Choroid plexus epithelial cell (primary cell): ENCODE measurements around the gene GNAL.

Source experiments
- DNase-seq: peaks from one replicate; pipeline ENCODE4 v3.0.0-alpha.2; 2010; ENCODE audit warnings: low read depth
- H3K4me3 ChIP-seq: 2 replicates; pipeline ENCODE4 v1.5.1; 2011; ENCODE audit warnings: low read depth, mild to moderate bottlenecking, control low read depth, low read length, moderate library complexity
- TF ChIP-seq, protein P1 (sequence below): conservative IDR thresholded peaks from 2 replicates; pipeline ENCODE4 v1.5.1; 2011; ENCODE audit warnings: low read depth, mild to moderate bottlenecking, control low read depth, inconsistent platforms, low read length, moderate library complexity

GNAL gene

DNA sequence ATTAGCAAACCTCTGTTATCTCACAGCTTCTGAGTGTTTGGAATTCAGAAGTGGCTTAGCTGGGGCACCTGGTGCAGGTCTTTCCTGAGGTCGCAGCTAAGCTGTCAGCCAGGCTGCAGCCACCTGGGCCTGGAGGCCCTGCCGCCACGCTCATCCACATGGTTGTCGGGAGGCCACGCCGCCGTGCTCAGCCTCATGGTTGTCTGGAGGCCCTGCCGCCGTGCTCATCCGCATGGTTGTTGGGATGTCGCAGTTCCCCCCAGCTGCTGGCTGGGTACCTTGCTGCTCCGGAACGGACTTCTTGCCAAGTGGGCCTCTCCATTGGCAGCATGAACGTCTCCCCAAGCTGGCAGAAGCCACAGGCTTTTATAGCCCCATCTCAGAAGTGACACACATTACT lies 243.3 kb downstream of the GNAL start:
- DNase-seq, result no peak
- TF ChIP-seq, protein P1, sequence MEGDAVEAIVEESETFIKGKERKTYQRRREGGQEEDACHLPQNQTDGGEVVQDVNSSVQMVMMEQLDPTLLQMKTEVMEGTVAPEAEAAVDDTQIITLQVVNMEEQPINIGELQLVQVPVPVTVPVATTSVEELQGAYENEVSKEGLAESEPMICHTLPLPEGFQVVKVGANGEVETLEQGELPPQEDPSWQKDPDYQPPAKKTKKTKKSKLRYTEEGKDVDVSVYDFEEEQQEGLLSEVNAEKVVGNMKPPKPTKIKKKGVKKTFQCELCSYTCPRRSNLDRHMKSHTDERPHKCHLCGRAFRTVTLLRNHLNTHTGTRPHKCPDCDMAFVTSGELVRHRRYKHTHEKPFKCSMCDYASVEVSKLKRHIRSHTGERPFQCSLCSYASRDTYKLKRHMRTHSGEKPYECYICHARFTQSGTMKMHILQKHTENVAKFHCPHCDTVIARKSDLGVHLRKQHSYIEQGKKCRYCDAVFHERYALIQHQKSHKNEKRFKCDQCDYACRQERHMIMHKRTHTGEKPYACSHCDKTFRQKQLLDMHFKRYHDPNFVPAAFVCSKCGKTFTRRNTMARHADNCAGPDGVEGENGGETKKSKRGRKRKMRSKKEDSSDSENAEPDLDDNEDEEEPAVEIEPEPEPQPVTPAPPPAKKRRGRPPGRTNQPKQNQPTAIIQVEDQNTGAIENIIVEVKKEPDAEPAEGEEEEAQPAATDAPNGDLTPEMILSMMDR, result no peak
- H3K4me3 ChIP-seq, result no peak overlapping the region
